Measurements from ENCODE around the gene LZTR1.

DNA sequence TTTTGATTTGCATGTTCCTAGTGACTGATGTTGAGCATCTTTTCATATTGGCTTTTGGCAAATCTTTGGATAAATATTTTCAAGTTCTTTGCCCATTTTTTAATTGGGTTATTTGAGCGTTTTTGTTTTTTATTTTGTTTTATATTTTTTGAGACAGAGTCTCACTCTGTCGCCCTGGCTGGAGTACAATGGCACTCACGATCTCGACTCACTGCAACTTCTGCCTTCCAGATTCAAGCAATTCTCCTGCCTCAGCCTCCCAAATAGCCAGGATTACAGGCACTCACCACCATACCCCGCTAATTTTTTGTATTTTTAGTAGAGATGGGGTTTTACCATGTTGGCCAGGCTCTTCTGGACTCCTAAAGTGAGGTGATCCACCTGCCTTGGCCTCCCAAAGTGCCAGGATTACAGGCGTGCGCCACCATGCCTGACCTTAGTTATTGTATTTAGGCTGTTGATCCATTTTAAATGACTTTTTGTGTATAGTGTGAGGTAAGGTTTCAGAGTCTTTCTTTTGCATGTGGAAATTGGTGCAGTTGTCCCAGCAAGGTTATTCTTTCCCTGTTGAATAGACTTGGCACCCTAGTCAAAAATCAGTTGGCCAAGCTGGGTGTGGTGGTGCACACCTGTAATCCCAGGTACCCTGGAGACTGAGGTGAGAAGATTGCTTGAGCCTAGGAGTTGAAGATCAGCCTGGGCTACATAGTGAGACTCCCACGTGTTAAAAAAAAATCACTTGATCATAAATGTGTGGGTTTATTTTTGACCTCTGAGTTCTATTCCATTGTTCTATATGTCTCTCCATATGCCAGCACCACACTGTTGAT, 38.8 kb upstream of the LZTR1 start:
- TF ChIP-seq, protein P1, sequence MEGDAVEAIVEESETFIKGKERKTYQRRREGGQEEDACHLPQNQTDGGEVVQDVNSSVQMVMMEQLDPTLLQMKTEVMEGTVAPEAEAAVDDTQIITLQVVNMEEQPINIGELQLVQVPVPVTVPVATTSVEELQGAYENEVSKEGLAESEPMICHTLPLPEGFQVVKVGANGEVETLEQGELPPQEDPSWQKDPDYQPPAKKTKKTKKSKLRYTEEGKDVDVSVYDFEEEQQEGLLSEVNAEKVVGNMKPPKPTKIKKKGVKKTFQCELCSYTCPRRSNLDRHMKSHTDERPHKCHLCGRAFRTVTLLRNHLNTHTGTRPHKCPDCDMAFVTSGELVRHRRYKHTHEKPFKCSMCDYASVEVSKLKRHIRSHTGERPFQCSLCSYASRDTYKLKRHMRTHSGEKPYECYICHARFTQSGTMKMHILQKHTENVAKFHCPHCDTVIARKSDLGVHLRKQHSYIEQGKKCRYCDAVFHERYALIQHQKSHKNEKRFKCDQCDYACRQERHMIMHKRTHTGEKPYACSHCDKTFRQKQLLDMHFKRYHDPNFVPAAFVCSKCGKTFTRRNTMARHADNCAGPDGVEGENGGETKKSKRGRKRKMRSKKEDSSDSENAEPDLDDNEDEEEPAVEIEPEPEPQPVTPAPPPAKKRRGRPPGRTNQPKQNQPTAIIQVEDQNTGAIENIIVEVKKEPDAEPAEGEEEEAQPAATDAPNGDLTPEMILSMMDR (conservative IDR thresholded peaks at IDR 0.05; ENCODE audit: low read length): no peak
- no peak for TF ChIP-seq EZH2phosphoT487 (IDR thresholded peaks at IDR 0.05; ENCODE audit: borderline replicate concordance)
